ENCODE data around the gene PTPRK.

GRCh38 chr6:128174724-128175123, 345.7 kb downstream of the PTPRK start:
- TF ChIP-seq CTCF (conservative IDR thresholded peaks at IDR 0.05; ENCODE audit: low read length) (no peak), EZH2phosphoT487 (IDR thresholded peaks at IDR 0.05; ENCODE audit: borderline replicate concordance, low read depth, low read length) (no peak)
